ENCODE results near the gene IL23R.

Gene IL23R

GRCh38 chr1:67264899-67265298, 98.6 kb downstream of the IL23R start:
- TF ChIP-seq SIN3A (IDR thresholded peaks at IDR 0.05; ENCODE audit: borderline replicate concordance, insufficient read depth, low read length) (no peak), FOXP2 (optimal IDR thresholded peaks at IDR 0.05; ENCODE audit: borderline replicate concordance, extremely low read depth, extremely low read length, insufficient read depth) (no peak), POLR2AphosphoS5 (IDR thresholded peaks at IDR 0.05; ENCODE audit: low read depth, low read length) (no peak), REST (IDR thresholded peaks at IDR 0.05; ENCODE audit: insufficient read depth in 1 of 2, low read depth in 2 of 2, low read length in 2 of 2) (no peak), TAF1 (IDR thresholded peaks at IDR 0.05; ENCODE audit: borderline replicate concordance, insufficient read depth, low read length) (no peak)

DNA sequence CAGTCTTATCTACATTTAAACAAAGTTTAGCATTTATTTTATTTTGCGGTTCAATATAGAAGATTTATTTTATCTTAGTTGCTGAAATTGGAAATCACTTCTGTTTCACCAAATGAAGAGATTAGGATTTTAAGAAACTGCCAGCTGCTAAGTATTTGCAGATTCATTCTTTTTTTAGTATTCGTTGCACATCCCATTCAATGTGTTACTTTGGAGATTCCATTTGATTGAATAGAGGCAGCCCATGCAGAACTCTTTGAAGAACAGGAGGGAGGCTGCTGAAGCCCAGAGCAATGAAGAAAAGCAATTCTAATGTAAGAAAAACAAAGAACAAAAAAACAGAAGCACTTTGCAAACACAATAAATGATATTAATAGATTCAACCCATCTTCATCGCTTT, 102.8 kb downstream of the IL23R start:
- TF ChIP-seq TAF1 (IDR thresholded peaks at IDR 0.05; ENCODE audit: borderline replicate concordance, insufficient read depth, low read length), result no peak
- no peak for TF ChIP-seq SIN3A (IDR thresholded peaks at IDR 0.05; ENCODE audit: borderline replicate concordance, insufficient read depth, low read length)
- no peak for TF ChIP-seq POLR2AphosphoS5 (IDR thresholded peaks at IDR 0.05; ENCODE audit: low read depth, low read length)
- TF ChIP-seq FOXP2 (optimal IDR thresholded peaks at IDR 0.05; ENCODE audit: borderline replicate concordance, extremely low read depth, extremely low read length, insufficient read depth), result no peak
- no peak for TF ChIP-seq REST (IDR thresholded peaks at IDR 0.05; ENCODE audit: insufficient read depth in 1 of 2, low read depth in 2 of 2, low read length in 2 of 2)

- no peak for TF ChIP-seq FOXP2 (optimal IDR thresholded peaks at IDR 0.05; ENCODE audit: borderline replicate concordance, extremely low read depth, extremely low read length, insufficient read depth)
- no peak for TF ChIP-seq TAF1 (IDR thresholded peaks at IDR 0.05; ENCODE audit: borderline replicate concordance, insufficient read depth, low read length)
- no peak for TF ChIP-seq POLR2AphosphoS5 (IDR thresholded peaks at IDR 0.05; ENCODE audit: low read depth, low read length)
- no peak for TF ChIP-seq SIN3A (IDR thresholded peaks at IDR 0.05; ENCODE audit: borderline replicate concordance, insufficient read depth, low read length)
- TF ChIP-seq REST (IDR thresholded peaks at IDR 0.05; ENCODE audit: insufficient read depth in 1 of 2, low read depth in 2 of 2, low read length in 2 of 2), result no peak
Observed at GRCh38 chr1:67270541-67270940, 104.3 kb downstream of the IL23R start.

GRCh38 chr1:67273591-67273990, 107.3 kb downstream of the IL23R start:
- TF ChIP-seq POLR2AphosphoS5 (IDR thresholded peaks at IDR 0.05; ENCODE audit: low read depth, low read length) (no peak), TAF1 (IDR thresholded peaks at IDR 0.05; ENCODE audit: borderline replicate concordance, insufficient read depth, low read length) (no peak), FOXP2 (optimal IDR thresholded peaks at IDR 0.05; ENCODE audit: borderline replicate concordance, extremely low read depth, extremely low read length, insufficient read depth) (no peak), REST (IDR thresholded peaks at IDR 0.05; ENCODE audit: insufficient read depth in 1 of 2, low read depth in 2 of 2, low read length in 2 of 2) (no peak), SIN3A (IDR thresholded peaks at IDR 0.05; ENCODE audit: borderline replicate concordance, insufficient read depth, low read length) (no peak)
